C1 segment of cervical spinal cord (tissue), 14 donors: ENCODE results near the gene CKAP5.
"Not testable (repeated sequence)": the region's sequence is repeated elsewhere in the genome, so short reads cannot be mapped to it uniquely, and the experiment has no call there.

Source experiments
- DNase-seq, 14 donors: peaks; one replicate each; lab custom pipeline; 2025; lab: John Stamatoyannopoulos, UW

The CKAP5 gene

DNA sequence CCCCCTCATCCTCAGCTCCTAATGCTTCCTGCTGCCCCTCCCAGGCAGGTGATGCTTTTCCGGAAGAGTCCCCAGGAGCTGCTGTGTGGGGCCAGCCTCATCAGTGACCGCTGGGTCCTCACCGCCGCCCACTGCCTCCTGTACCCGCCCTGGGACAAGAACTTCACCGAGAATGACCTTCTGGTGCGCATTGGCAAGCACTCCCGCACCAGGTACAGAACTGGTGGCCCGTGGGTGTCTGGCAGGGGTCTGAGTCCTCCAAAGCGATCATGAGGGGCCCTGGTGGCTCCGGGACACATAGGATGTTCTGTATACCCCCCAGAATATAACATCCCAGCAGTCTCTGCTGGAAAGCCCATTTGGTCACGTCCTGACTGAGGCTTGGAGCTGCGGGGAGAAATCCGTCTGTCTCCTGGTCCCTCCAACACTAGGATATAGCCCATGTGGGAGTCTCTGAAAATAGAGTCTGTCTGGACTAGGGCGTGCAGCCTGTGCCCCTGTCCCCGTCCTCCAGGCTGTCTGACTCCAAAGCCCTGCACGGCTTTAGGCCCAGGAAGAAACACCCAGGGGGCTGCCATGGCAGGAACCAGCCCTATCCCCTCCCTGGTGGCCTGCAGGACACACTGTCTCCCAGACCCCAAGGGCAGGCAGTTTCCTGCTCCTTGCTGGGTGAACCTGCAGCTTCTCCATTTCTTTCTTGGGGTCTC is 118.0 kb downstream of the CKAP5 start:
- no peak for DNase-seq

- no peak for DNase-seq
Observed at GRCh38 chr11:46726206-46726862, 119.7 kb downstream of the CKAP5 start.

- DNase-seq, result no peak
Observed at GRCh38 chr11:46725338-46726205, 120.5 kb downstream of the CKAP5 start.

- no peak for DNase-seq
Observed at GRCh38 chr11:46724088-46724487, 122.0 kb downstream of the CKAP5 start.

GRCh38 chr11:46723359-46723680 is 122.8 kb downstream of the CKAP5 start:
- no peak for DNase-seq

- no peak for DNase-seq
Observed at GRCh38 chr11:46722566-46723358, 123.3 kb downstream of the CKAP5 start.

DNA sequence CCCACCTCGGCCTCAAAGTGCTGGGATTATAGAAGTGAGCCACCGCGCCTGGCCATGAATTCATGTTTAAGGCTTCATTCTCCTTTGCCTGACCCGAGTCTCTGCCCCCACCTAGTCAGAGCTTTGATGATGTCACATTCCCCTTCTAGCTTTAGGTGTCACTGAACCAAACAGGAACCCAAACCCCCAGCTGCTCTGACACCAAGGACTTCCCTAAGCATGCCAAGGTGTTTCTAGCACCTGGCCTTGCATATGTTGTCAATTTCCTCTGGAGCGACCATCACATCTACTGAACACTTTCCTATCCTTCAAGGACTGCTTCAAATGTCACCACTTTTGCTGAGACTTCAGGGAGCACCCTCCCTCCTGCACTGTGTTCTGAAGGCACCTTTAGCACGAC is 124.8 kb downstream of the CKAP5 start:
- no peak for DNase-seq

DNA sequence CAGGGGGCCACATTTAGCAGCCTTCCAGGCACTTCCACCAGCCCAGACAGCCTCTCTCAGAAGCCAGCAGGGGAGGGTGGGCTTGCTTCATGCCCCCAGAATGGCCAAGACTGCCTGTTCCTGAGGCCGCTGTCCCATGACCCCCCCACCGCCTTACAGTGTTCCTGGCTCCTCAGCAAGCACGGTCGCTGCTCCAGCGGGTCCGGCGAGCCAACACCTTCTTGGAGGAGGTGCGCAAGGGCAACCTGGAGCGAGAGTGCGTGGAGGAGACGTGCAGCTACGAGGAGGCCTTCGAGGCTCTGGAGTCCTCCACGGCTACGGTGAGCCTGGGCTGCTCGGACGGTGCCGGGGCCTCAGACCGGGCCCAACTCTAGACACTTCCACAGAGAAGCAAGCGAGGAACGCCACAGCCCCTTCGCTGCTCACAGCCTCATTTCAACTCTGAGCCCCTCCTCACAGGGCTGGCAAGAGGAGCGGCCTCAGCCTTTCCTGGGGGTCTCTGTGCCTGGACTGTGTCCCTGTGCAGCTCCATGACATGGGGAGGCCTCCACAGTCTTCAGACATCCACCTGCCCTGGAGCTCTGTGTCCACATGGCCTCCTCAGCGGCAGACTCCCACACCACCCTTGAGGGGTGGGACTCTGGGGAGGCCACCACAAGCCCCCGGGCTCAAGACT is 126.4 kb downstream of the CKAP5 start:
- DNase-seq, result no peak

GRCh38 chr11:46719048-46719542 is 127.0 kb downstream of the CKAP5 start, which contains the start of gene F2:
F2 (plus strand) TSS chr11:46719213; CDS start chr11:46719236, 23 bp downstream.
- no peak for DNase-seq

GRCh38 chr11:46718155-46719019 is 127.7 kb downstream of the CKAP5 start:
- no peak for DNase-seq

- not testable (repeated sequence) for DNase-seq
Observed at GRCh38 chr11:46717825-46718154, 128.3 kb downstream of the CKAP5 start.

DNA sequence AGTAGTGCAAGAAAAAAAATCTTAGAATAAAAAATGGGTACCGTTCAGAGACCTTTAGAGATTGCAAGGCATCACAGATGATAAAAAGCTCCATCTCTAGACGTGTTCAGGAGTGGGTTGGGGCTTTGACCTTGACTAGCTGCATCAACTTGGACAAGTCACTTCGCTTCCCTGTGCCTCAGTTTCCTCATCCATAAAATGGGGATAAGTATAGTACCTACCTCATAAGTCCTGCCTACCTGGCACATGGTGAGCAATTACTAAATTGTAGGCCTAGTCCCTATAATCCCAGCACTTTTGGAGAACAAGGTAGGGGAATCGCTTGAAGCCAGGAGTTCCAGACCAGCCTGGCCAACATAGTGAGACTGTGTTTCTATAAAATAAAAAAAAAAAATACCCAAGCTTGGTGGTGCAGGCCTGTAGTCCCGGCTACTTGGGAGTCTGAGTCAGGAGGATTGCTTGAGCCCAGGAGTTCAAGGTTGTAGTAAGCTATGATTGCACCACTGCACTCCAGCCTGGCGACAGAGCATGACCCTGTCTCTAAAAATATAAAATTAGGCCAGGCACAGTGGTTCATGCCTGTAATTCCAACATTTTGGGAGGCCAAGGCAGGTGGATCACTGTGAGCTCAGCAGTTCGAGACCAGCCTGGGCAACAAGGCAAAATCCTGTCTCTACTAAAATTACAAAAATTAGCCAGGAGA is 133.1 kb downstream of the CKAP5 start:
- DNase-seq, result no peak

DNA sequence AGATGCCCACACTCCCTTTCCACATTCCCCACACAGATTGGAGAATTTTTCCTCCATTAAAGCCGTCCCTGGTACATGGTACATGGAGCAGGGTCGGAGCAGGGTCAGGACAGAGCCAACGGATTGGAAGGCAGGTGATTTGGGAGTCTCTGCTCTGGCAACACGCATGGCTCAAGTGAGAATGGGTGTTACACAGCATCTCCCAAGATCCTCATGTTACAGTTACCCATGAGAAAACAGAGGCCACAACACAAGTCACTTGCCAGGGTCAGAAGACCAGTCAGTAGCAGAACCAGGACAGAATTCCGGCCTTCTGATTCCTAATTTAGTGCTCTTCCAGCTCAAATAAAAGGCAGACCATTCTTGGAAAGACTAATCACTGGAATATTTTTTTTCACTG is 134.8 kb downstream of the CKAP5 start:
- DNase-seq, result no peak

GRCh38 chr11:46710821-46711269 is 135.2 kb downstream of the CKAP5 start:
- DNase-seq, result peak in 1 of 14 donors; percentile 64

DNA sequence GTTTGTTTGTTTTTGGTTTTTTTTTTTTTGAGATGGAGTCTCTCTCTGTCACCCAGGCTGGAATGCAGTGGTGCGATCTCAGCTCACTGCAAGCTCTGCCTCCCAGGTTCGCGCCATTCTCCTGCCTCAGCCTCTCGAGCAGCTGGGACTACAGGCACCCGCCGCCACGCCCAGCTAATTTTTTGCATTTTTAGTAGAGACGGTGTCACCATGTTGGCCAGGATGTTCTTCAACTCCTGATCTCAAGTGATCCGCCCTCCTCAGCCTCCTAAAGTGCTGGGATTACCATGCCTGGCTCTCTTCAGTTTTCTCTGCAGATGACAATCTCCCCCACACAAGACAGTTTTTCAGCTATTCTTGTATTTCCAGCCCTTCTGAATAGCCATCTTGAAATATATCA is 136.7 kb downstream of the CKAP5 start:
- DNase-seq, result not testable (repeated sequence)

GRCh38 chr11:46706886-46707285 is 139.2 kb downstream of the CKAP5 start:
- DNase-seq, result no peak

- no peak for DNase-seq
Observed at GRCh38 chr11:46705070-46705688, 140.9 kb downstream of the CKAP5 start.

- no peak for DNase-seq
Observed at GRCh38 chr11:46701078-46701654, 144.9 kb downstream of the CKAP5 start.
